PFSK-1 (cell line): ENCODE data around the gene XPNPEP2.

Experiments
- POLR2AphosphoS5 ChIP-seq: IDR thresholded peaks from 2 replicates; pipeline ENCODE4 v1.6.1; 2012; ENCODE audit warnings: low read depth, mild to moderate bottlenecking, control low read depth, low read length, moderate library complexity
- SIN3A ChIP-seq: IDR thresholded peaks from 2 replicates; pipeline ENCODE4 v1.6.1; 2012; ENCODE audit warnings: mild to moderate bottlenecking, low read length, moderate library complexity, borderline replicate concordance; ENCODE audit not compliant: insufficient read depth

DNA sequence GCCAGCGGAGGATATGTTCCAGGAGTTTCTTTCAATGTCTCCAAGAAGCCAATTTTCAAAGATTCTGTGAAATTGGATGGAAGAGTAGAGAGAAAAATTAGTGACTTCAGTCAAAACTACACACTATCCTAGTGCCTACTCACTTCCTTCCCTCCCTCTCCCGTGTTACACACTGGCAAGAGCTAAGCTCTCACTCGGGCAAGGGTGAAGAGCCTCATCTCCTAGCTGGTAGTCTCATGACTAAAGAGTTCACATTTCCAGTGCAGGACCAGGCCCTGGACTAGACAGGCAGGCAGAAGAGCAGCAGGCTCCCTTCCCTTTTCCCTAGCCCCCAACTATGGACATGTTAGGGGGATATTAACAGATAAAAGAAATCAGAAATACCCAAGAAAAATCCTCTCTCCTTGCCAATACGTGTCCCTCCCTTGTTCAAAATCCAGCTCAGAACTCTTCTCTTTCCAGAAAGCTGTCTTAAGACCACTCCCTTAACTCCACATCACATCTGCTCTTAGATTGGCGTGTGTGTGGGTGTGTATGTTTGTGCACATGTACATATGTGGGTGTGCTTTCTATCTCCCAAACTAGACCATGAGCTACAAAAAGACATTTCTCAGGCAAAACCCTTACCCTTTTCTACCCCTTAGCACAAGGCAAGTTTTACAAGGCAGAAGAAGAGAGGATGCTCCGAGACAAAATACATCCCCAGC is 75.0 kb downstream of the XPNPEP2 start:
- TF ChIP-seq POLR2AphosphoS5 (no peak), SIN3A (no peak)
